ENCODE measurements around the gene SLC30A2.

Gene SLC30A2

GRCh38 chr1:26035959-26036755, 9.8 kb downstream of the SLC30A2 start:
- peak; percentile 62 for TF ChIP-seq FOXP2 (optimal IDR thresholded peaks at IDR 0.05; ENCODE audit: borderline replicate concordance, extremely low read depth, extremely low read length, insufficient read depth)
- no peak for TF ChIP-seq REST (IDR thresholded peaks at IDR 0.05; ENCODE audit: insufficient read depth in 1 of 2, low read depth in 2 of 2, low read length in 2 of 2)
- TF ChIP-seq POLR2AphosphoS5 (IDR thresholded peaks at IDR 0.05; ENCODE audit: low read depth, low read length), result no peak
- TF ChIP-seq SIN3A (IDR thresholded peaks at IDR 0.05; ENCODE audit: borderline replicate concordance, insufficient read depth, low read length), result no peak
- no peak for TF ChIP-seq TAF1 (IDR thresholded peaks at IDR 0.05; ENCODE audit: borderline replicate concordance, insufficient read depth, low read length)

- TF ChIP-seq POLR2AphosphoS5 (IDR thresholded peaks at IDR 0.05; ENCODE audit: low read depth, low read length), result no peak
- TF ChIP-seq TAF1 (IDR thresholded peaks at IDR 0.05; ENCODE audit: borderline replicate concordance, insufficient read depth, low read length), result no peak
- TF ChIP-seq SIN3A (IDR thresholded peaks at IDR 0.05; ENCODE audit: borderline replicate concordance, insufficient read depth, low read length), result no peak
- no peak for TF ChIP-seq FOXP2 (optimal IDR thresholded peaks at IDR 0.05; ENCODE audit: borderline replicate concordance, extremely low read depth, extremely low read length, insufficient read depth)
- no peak for TF ChIP-seq REST (IDR thresholded peaks at IDR 0.05; ENCODE audit: insufficient read depth in 1 of 2, low read depth in 2 of 2, low read length in 2 of 2)
Observed at GRCh38 chr1:26035203-26035958, 10.5 kb downstream of the SLC30A2 start.

- TF ChIP-seq REST (IDR thresholded peaks at IDR 0.05; ENCODE audit: insufficient read depth in 1 of 2, low read depth in 2 of 2, low read length in 2 of 2), result no peak
- TF ChIP-seq POLR2AphosphoS5 (IDR thresholded peaks at IDR 0.05; ENCODE audit: low read depth, low read length), result no peak
- TF ChIP-seq SIN3A (IDR thresholded peaks at IDR 0.05; ENCODE audit: borderline replicate concordance, insufficient read depth, low read length), result no peak
- TF ChIP-seq TAF1 (IDR thresholded peaks at IDR 0.05; ENCODE audit: borderline replicate concordance, insufficient read depth, low read length), result no peak
- no peak for TF ChIP-seq FOXP2 (optimal IDR thresholded peaks at IDR 0.05; ENCODE audit: borderline replicate concordance, extremely low read depth, extremely low read length, insufficient read depth)
Observed at GRCh38 chr1:26034504-26035202, 11.3 kb downstream of the SLC30A2 start.

- TF ChIP-seq REST (IDR thresholded peaks at IDR 0.05; ENCODE audit: insufficient read depth in 1 of 2, low read depth in 2 of 2, low read length in 2 of 2) (no peak), FOXP2 (optimal IDR thresholded peaks at IDR 0.05; ENCODE audit: borderline replicate concordance, extremely low read depth, extremely low read length, insufficient read depth) (no peak), TAF1 (IDR thresholded peaks at IDR 0.05; ENCODE audit: borderline replicate concordance, insufficient read depth, low read length) (no peak), POLR2AphosphoS5 (IDR thresholded peaks at IDR 0.05; ENCODE audit: low read depth, low read length) (no peak), SIN3A (IDR thresholded peaks at IDR 0.05; ENCODE audit: borderline replicate concordance, insufficient read depth, low read length) (no peak)
Observed at GRCh38 chr1:26032656-26033357, 13.1 kb downstream of the SLC30A2 start.

All from PFSK-1 (cell line).